GM23338 (cell line): ENCODE measurements around the gene SPOCK2.

Experiments used
- POLR2AphosphoS5 ChIP-seq: IDR thresholded peaks from 2 replicates; pipeline ENCODE4 v1.6.1; 2016; ENCODE audit warnings: antibody characterized with exemption, low read depth
- TF ChIP-seq, protein P1 (sequence below), 2 experiments: fragments of 200-600 bp in 1 of 2; sonication (generic) in 1 of 2; conservative IDR thresholded peaks; 2 replicates each; pipeline versions ENCODE4 v1.5.1 to v1.6.1; 2016 to 2017; ENCODE audit warnings: antibody characterized with exemption in 2 of 2, low read depth in 2 of 2, mild to moderate bottlenecking in 2 of 2, moderate library complexity in 1 of 2
- TF ChIP-seq, protein P2 (sequence below): IDR thresholded peaks from one replicate; pipeline ENCODE4 v1.6.1; 2018; ENCODE audit warnings: antibody characterized with exemption; ENCODE audit not compliant: unreplicated experiment

DNA sequence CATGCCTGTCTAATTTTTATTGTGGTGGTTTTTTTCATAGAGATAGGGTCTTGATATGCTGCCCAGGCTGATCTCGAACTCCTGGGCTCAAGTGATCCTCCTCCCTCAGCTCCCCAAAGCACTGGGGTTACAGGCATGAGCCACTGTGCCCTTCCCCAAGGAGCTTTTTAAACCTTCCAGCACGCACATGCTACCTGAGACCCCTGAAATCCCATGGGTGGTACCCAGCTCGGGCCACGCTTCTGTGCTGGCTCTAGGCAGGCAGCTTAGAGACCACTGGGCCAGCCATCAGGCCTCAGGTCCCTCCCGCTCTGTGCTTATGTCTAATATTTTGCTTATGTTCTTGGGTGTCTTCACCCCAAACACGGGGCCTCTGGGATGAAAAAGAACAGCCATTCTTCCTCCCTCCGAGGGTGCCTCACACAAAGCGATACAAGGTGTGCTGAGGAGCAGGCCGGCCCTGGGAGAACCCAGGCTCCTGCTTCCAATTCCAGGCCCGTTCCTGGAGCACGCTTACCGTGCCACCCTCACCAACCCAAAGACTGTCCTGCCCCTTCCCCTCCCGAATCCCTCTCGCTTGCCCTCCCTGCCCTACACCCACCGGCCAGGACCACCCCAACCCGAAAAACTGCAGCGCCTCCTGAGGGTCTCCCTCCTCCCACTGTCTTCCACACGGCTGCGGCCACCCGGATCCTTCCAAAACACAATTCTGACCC lies 10.9 kb downstream of the SPOCK2 start:
- TF ChIP-seq, protein P1, sequence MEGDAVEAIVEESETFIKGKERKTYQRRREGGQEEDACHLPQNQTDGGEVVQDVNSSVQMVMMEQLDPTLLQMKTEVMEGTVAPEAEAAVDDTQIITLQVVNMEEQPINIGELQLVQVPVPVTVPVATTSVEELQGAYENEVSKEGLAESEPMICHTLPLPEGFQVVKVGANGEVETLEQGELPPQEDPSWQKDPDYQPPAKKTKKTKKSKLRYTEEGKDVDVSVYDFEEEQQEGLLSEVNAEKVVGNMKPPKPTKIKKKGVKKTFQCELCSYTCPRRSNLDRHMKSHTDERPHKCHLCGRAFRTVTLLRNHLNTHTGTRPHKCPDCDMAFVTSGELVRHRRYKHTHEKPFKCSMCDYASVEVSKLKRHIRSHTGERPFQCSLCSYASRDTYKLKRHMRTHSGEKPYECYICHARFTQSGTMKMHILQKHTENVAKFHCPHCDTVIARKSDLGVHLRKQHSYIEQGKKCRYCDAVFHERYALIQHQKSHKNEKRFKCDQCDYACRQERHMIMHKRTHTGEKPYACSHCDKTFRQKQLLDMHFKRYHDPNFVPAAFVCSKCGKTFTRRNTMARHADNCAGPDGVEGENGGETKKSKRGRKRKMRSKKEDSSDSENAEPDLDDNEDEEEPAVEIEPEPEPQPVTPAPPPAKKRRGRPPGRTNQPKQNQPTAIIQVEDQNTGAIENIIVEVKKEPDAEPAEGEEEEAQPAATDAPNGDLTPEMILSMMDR (conservative IDR thresholded peaks at IDR 0.05; ENCODE audit: low read depth in 2 of 2) = no peak
- TF ChIP-seq POLR2AphosphoS5 = no peak
- TF ChIP-seq, protein P2, sequence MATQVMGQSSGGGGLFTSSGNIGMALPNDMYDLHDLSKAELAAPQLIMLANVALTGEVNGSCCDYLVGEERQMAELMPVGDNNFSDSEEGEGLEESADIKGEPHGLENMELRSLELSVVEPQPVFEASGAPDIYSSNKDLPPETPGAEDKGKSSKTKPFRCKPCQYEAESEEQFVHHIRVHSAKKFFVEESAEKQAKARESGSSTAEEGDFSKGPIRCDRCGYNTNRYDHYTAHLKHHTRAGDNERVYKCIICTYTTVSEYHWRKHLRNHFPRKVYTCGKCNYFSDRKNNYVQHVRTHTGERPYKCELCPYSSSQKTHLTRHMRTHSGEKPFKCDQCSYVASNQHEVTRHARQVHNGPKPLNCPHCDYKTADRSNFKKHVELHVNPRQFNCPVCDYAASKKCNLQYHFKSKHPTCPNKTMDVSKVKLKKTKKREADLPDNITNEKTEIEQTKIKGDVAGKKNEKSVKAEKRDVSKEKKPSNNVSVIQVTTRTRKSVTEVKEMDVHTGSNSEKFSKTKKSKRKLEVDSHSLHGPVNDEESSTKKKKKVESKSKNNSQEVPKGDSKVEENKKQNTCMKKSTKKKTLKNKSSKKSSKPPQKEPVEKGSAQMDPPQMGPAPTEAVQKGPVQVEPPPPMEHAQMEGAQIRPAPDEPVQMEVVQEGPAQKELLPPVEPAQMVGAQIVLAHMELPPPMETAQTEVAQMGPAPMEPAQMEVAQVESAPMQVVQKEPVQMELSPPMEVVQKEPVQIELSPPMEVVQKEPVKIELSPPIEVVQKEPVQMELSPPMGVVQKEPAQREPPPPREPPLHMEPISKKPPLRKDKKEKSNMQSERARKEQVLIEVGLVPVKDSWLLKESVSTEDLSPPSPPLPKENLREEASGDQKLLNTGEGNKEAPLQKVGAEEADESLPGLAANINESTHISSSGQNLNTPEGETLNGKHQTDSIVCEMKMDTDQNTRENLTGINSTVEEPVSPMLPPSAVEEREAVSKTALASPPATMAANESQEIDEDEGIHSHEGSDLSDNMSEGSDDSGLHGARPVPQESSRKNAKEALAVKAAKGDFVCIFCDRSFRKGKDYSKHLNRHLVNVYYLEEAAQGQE = no peak
